RWPE2 (cell line): ENCODE results near the gene NLGN4X.

Experiments
- ATAC-seq: fragments of 200-7000 bp; cut with Tn5 transposase; 3 replicates; pipeline ENCODE4 v1.9.1; 2021; ENCODE audit warnings: low read depth
- DNase-seq: peaks from one replicate; pipeline ENCODE4 v3.0.0-alpha.2; 2020; ENCODE audit warnings: low spot score
- H3K27ac ChIP-seq: fragments of 450-650 bp; 2 replicates; pipeline ENCODE4 v1.5.1; 2017; ENCODE audit warnings: mild to moderate bottlenecking; ENCODE audit not compliant: poor library complexity, severe bottlenecking
- H3K27me3 ChIP-seq: fragments of 250-450 bp; sonication (Bioruptor Pico); 2 replicates; pipeline ENCODE4 v1.5.1; 2021; ENCODE audit warnings: mild to moderate bottlenecking, moderate library complexity; ENCODE audit not compliant: insufficient read depth, poor library complexity, severe bottlenecking
- H3K36me3 ChIP-seq: fragments of 250-450 bp; sonication (Bioruptor Pico); 2 replicates; pipeline ENCODE4 v1.5.1; 2020; ENCODE audit warnings: low read depth, mild to moderate bottlenecking, moderate library complexity
- H3K4me1 ChIP-seq: fragments of 250-450 bp; sonication (Bioruptor Pico); 2 replicates; pipeline ENCODE4 v1.5.1; 2021; ENCODE audit warnings: mild to moderate bottlenecking, moderate library complexity; ENCODE audit not compliant: insufficient read depth, poor library complexity, severe bottlenecking
- H3K4me3 ChIP-seq: fragments of 250-450 bp; sonication (Bioruptor Pico); 2 replicates; pipeline ENCODE4 v1.5.1; 2021; ENCODE audit warnings: mild to moderate bottlenecking, moderate library complexity; ENCODE audit not compliant: severe bottlenecking
- H3K9me3 ChIP-seq: fragments of 250-450 bp; sonication (Bioruptor Pico); 2 replicates; pipeline ENCODE4 v1.5.1; 2021; ENCODE audit warnings: mild to moderate bottlenecking, moderate library complexity; ENCODE audit not compliant: severe bottlenecking
- TF ChIP-seq, protein P1 (sequence below): fragments of 450-650 bp; IDR thresholded peaks from one replicate; pipeline ENCODE4 v1.5.1; 2017; ENCODE audit warnings: mild to moderate bottlenecking, moderate library complexity; ENCODE audit not compliant: poor library complexity, severe bottlenecking

Gene NLGN4X

DNA sequence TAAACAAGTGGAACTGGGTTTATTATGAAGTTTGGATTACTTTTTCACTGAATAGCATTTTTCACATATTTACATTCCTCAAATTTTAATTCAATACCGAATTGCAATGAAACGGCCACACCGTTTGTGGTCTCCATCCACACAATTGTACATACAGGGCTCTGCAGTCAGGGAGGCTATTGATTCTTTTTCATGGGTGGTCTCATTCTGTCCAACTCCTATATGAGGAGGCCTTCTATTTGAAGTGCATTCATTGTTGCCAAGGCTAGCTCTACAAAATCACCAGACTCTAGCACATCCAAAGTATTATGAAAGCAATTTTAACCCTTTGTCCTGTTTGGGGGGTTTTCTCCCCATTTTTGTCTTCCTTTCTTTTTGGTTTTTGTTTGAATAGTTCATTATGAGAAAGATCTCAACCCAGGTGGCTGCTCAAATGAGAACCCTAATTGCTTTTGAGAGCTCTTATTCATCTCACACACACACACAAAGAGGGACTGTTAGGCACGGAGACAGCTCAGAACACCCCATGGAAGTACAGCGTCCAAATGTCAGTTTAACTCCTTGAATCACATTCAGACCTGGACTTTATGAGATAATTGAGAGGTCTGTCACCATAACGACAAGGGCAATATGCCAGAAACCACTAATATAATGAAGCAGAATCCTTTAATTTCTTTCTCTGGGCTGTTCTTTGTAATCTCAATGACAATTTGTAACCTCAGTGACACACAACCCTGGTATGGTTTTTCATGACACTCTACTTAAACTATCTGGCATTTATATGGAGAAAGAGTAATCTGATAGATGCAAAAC, 79.4 kb downstream of the NLGN4X start:
- no peaks in the 10 kb centered on the region for H3K4me1 ChIP-seq
- no peak overlapping the region for H3K4me3 ChIP-seq
- TF ChIP-seq, protein P1, sequence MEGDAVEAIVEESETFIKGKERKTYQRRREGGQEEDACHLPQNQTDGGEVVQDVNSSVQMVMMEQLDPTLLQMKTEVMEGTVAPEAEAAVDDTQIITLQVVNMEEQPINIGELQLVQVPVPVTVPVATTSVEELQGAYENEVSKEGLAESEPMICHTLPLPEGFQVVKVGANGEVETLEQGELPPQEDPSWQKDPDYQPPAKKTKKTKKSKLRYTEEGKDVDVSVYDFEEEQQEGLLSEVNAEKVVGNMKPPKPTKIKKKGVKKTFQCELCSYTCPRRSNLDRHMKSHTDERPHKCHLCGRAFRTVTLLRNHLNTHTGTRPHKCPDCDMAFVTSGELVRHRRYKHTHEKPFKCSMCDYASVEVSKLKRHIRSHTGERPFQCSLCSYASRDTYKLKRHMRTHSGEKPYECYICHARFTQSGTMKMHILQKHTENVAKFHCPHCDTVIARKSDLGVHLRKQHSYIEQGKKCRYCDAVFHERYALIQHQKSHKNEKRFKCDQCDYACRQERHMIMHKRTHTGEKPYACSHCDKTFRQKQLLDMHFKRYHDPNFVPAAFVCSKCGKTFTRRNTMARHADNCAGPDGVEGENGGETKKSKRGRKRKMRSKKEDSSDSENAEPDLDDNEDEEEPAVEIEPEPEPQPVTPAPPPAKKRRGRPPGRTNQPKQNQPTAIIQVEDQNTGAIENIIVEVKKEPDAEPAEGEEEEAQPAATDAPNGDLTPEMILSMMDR: no peak
- no peaks in the 10 kb centered on the region for H3K36me3 ChIP-seq
- no peak overlapping the region for H3K27ac ChIP-seq
- no peak for ATAC-seq
- no peaks in the 10 kb centered on the region for H3K9me3 ChIP-seq
- DNase-seq: no peak
- H3K27me3 ChIP-seq: no peaks in the 10 kb centered on the region

DNA sequence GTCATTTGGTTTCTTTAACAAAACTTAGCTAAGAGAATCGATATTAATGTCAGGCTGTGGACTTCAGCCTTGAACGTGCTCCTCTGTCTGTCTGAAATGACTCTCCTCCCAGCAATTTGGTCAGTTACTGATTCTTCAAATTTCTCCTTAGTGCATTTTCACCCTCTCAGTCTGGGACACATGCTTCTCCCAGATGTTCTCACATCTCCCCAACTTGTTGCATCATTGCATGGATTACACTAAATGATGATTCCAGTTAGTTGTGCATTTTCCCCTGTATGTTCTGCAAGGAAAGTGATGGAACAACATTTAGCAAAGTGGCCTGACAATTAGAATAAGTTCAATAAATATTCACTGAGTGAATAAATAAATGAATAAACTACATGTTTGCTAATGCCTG, 94.4 kb downstream of the NLGN4X start:
- H3K9me3 ChIP-seq: no peaks in the 10 kb centered on the region
- no peaks in the 10 kb centered on the region for H3K4me1 ChIP-seq
- DNase-seq (no peak), ATAC-seq (no peak)
- TF ChIP-seq, protein P1: no peak
- H3K27me3 ChIP-seq: no peaks in the 10 kb centered on the region
- H3K36me3 ChIP-seq: no peaks in the 10 kb centered on the region
- no peak overlapping the region for H3K4me3 ChIP-seq
- no peak overlapping the region for H3K27ac ChIP-seq

DNA sequence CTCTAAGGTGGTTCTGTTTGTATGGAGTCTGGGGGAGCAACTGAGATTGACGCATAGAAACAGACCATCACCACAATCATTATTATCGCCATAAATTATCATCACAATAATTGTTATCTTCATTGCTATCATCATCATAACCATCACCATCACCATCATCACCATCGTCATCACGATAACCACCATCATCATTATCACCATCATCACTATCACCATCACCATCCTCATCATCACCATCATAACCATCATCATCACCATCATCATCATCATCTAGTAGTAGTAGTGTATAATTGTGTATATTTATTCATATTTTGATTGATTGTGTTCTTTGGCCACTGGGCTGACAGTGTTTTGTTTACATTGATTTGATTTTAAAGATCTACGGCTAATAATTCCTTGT, 95.7 kb downstream of the NLGN4X start:
- TF ChIP-seq, protein P1: no peak
- DNase-seq (no peak), ATAC-seq (no peak)
- Histone ChIP-seq H3K4me1 (no peaks in the 10 kb centered on the region), H3K27ac (no peak overlapping the region), H3K9me3 (no peaks in the 10 kb centered on the region), H3K36me3 (no peaks in the 10 kb centered on the region), H3K27me3 (no peaks in the 10 kb centered on the region), H3K4me3 (no peak overlapping the region)

DNA sequence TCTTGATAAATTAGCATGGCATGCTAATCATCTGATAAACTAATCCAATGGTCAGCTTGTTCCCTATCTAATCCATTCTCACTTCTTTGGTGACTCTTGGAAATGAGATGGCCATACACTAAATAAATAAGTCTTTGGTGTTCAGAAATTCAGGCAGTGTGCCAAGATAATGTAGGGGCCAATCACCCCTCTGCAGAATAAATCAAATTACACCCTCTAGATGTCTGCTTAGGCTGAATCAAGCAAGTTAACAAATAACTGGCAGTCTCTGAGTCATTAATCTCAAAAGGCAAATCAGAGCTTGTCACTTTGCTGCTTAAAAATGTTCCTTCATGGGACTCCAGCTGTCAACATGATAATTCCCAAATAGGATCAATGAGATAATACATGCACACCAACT, 97.4 kb downstream of the NLGN4X start:
- no peak for ATAC-seq
- H3K4me1 ChIP-seq: no peaks in the 10 kb centered on the region
- no peaks in the 10 kb centered on the region for H3K36me3 ChIP-seq
- no peak for DNase-seq
- no peak overlapping the region for H3K27ac ChIP-seq
- TF ChIP-seq, protein P1: no peak
- H3K4me3 ChIP-seq: no peak overlapping the region
- H3K9me3 ChIP-seq: no peaks in the 10 kb centered on the region
- no peaks in the 10 kb centered on the region for H3K27me3 ChIP-seq

DNA sequence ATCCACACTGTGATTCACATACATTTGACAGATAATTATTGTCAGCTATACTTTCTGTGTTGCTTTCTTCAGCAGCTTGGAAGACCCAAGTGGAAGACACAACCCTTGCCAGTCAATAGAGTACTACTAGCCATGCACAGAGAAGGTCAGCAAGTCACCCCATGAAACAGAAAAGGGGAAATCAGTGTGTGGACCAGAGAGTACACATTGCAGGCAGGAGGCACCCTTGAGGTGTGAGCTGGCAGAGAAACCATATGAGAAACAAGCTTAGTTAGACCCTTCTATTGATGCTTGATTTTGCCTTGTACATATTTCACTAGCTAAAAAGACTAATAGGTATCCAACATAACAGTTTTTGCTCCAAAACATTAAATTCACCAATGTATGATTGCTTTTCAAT, 99.5 kb downstream of the NLGN4X start:
- ATAC-seq (no peak), DNase-seq (no peak)
- Histone ChIP-seq H3K9me3 (no peaks in the 10 kb centered on the region), H3K27me3 (no peaks in the 10 kb centered on the region), H3K4me3 (no peak overlapping the region), H3K4me1 (no peaks in the 10 kb centered on the region), H3K36me3 (no peaks in the 10 kb centered on the region), H3K27ac (no peak overlapping the region)
- TF ChIP-seq, protein P1: no peak
